Panc1 (cell line): Measurements from ENCODE around the gene GARIN5B. TPM values are rescaled to one million over a fixed set of nuclear protein-coding genes. Genes with fewer than 3 reads are reported as not detected.

Source experiments
- ATAC-seq: fragments of 200-7000 bp; cut with Tn5 transposase; 2 replicates; pipeline ENCODE4 v1.9.1; 2020; ENCODE audit warnings: mild to moderate bottlenecking, moderate library complexity
- BruUV-seq: library from RNA; stranded (reverse); fragments of 400-500 nt; replicated peaks from 2 replicates; lab custom pipeline; 2021; lab: Mats Ljungman, UMichigan
- CTCF ChIA-PET: fragments of 300-600 bp; sonication (Branson Sonifier 250); formaldehyde crosslinking; loops from one replicate; lab custom pipeline; 2022; ENCODE audit warnings: antibody characterized with exemption; lab: Charles Lee
- POLR2A ChIA-PET: fragments of 300-600 bp; sonication (Branson Sonifier 250); formaldehyde crosslinking; loops from one replicate; lab custom pipeline; 2022; ENCODE audit warnings: antibody characterized with exemption; lab: Charles Lee
- DNase-seq: peaks from one replicate; pipeline ENCODE4 v3.0.0-alpha.2; 2010; ENCODE audit warnings: low read depth, low spot score
- H3K27ac ChIP-seq: 2 replicates; pipeline ENCODE4 v1.5.1; 2011; ENCODE audit warnings: mild to moderate bottlenecking, low read length, inconsistent platforms
- H3K27me3 ChIP-seq: fragments of 200-500 bp; sonication (Bioruptor generic); 2 replicates; pipeline ENCODE4 v1.6.0; 2014; ENCODE audit warnings: low read length, inconsistent platforms; ENCODE audit not compliant: control insufficient read depth, insufficient read depth
- H3K36me3 ChIP-seq: fragments of 200-500 bp; sonication (Bioruptor generic); 2 replicates; pipeline ENCODE4 v1.5.1; 2014; ENCODE audit warnings: inconsistent platforms, mild to moderate bottlenecking, low read length, moderate library complexity; ENCODE audit not compliant: control insufficient read depth, insufficient read depth
- H3K4me1 ChIP-seq: 2 replicates; pipeline ENCODE4 v1.5.1; 2011; ENCODE audit warnings: inconsistent platforms, mild to moderate bottlenecking, low read length, moderate library complexity; ENCODE audit not compliant: control insufficient read depth, insufficient read depth
- H3K4me3 ChIP-seq, 2 experiments: 2 replicates each; pipeline ENCODE4 v1.5.1; 2011 to 2012; ENCODE audit warnings: low read depth in 2 of 2, low read length in 2 of 2, mild to moderate bottlenecking in 2 of 2, inconsistent platforms in 1 of 2, moderate library complexity in 1 of 2
- H3K9me3 ChIP-seq: fragments of 200-500 bp; sonication (Bioruptor generic); 2 replicates; pipeline ENCODE4 v1.5.1; 2014; ENCODE audit warnings: low read depth, mild to moderate bottlenecking, inconsistent platforms, low read length, moderate library complexity; ENCODE audit not compliant: control insufficient read depth, insufficient read depth
- POLR2AphosphoS5 ChIP-seq: IDR thresholded peaks from 2 replicates; pipeline ENCODE4 v1.6.1; 2012; ENCODE audit warnings: mild to moderate bottlenecking, low read depth, low read length, moderate library complexity
- SIN3A ChIP-seq: IDR thresholded peaks from 2 replicates; pipeline ENCODE4 v1.6.1; 2012; ENCODE audit warnings: low read depth, mild to moderate bottlenecking, low read length, moderate library complexity, borderline replicate concordance; ENCODE audit not compliant: insufficient read depth
- TCF7L2 ChIP-seq: IDR thresholded peaks from 2 replicates; pipeline ENCODE4 v1.6.1; 2011; ENCODE audit warnings: mild to moderate bottlenecking, low read depth, low read length, inconsistent platforms
- in situ Hi-C: cut with HindIII; loops from 2 replicates; pipeline ENCODE4 v1.10.0; 2016; ENCODE audit warnings: low sequenced_read_pairs, low pct_unique_long_range_greater_than_20kb
- intact Hi-C: fragments of 100-400 bp; cut with micrococcal nuclease; formaldehyde crosslinking; loops from one replicate; pipeline ENCODE4 v1.10.0; 2022; ENCODE audit not compliant: unreplicated experiment
- total RNA-seq: library from RNA; stranded (reverse); gene quantifications from one replicate; pipeline ENCODE4 v1.2.1, GENCODE V29; 2021; ENCODE audit not compliant: unreplicated experiment
- TF ChIP-seq, protein P1 (sequence below), 2 experiments: IDR thresholded peaks; 2 replicates each; pipeline ENCODE4 v1.6.1; 2011 to 2012; ENCODE audit warnings: low read depth in 2 of 2, control low read depth in 1 of 2, low read length in 1 of 2, mild to moderate bottlenecking in 1 of 2, moderate library complexity in 1 of 2; ENCODE audit not compliant: insufficient read depth in 1 of 2
- TF ChIP-seq, protein P2 (sequence below): fragments of 450-650 bp; IDR thresholded peaks from 2 replicates; pipeline ENCODE4 v1.5.1; 2017; ENCODE audit warnings: mild to moderate bottlenecking

GARIN5B gene
- total RNA-seq, 1 experiment from 2014 or later = not detected

DNA sequence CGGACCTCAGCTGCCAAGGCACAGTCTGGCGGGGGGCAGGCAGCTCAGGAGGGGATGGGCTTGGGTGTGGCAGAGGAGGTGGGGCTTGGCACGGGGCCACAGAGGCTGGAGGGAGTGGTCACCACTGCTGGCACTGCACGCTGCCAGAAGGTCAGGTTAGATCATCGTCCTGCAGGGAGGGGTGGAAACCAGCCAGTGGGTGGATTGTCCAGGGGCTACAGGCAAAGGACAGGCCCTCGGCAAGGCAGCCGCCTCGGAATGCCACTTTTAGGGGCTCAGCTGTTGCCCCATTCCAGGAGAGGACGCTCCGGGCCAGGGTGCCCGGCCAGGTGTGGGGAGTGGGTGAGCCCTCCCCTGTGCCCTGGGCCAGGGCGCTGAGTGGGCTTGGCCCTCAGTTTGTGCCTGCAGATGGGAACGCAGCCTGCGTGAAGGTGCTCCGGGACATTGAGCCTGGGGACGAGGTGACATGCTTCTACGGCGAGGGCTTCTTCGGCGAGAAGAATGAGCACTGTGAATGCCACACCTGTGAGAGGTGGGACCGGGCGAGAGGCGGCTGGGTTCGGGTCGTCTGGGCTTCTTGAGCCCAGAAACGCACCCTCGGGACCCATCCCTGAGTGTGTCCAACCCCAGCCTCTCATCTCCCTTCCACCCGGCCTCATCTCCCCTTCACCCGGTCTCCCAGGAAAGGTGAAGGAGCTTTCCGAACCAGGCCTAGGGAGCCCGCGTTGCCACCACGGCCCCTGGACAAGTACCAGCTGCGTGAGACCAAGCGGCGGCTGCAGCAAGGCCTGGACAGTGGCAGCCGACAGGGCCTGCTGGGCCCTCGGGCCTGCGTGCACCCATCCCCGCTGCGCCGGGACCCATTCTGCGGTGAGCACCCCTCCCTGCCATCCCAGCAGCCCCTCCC lies 17.0 kb downstream of the GARIN5B start:
- Histone ChIP-seq H3K27me3 (no peaks in the 10 kb centered on the region), H3K9me3 (no peaks in the 10 kb centered on the region), H3K4me3 (no peak overlapping the region), H3K27ac (no peak overlapping the region), H3K36me3 (no peaks in the 10 kb centered on the region), H3K4me1 (peaks cover 15% of the 10 kb centered on the region)
- ChIA-PET CTCF (interaction anchor here (0.6 kb wide), 1 partner anchor 121 kb away, joined by 4 read pairs; no protein-coding TSS in a partner anchor), POLR2A (interaction anchor here (0.6 to 0.7 kb wide), 2 partner anchors 15 to 1590 kb away, joined by 3 to 15 read pairs; no protein-coding TSS in a partner anchor)
- TF ChIP-seq TCF7L2 (no peak), SIN3A (no peak), POLR2AphosphoS5 (no peak)
- TF ChIP-seq, protein P1, sequence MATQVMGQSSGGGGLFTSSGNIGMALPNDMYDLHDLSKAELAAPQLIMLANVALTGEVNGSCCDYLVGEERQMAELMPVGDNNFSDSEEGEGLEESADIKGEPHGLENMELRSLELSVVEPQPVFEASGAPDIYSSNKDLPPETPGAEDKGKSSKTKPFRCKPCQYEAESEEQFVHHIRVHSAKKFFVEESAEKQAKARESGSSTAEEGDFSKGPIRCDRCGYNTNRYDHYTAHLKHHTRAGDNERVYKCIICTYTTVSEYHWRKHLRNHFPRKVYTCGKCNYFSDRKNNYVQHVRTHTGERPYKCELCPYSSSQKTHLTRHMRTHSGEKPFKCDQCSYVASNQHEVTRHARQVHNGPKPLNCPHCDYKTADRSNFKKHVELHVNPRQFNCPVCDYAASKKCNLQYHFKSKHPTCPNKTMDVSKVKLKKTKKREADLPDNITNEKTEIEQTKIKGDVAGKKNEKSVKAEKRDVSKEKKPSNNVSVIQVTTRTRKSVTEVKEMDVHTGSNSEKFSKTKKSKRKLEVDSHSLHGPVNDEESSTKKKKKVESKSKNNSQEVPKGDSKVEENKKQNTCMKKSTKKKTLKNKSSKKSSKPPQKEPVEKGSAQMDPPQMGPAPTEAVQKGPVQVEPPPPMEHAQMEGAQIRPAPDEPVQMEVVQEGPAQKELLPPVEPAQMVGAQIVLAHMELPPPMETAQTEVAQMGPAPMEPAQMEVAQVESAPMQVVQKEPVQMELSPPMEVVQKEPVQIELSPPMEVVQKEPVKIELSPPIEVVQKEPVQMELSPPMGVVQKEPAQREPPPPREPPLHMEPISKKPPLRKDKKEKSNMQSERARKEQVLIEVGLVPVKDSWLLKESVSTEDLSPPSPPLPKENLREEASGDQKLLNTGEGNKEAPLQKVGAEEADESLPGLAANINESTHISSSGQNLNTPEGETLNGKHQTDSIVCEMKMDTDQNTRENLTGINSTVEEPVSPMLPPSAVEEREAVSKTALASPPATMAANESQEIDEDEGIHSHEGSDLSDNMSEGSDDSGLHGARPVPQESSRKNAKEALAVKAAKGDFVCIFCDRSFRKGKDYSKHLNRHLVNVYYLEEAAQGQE (IDR thresholded peaks at IDR 0.05; ENCODE audit: insufficient read depth in 1 of 2, low read depth in 2 of 2, low read length in 1 of 2) = no peak
- 0 out of 2 replicates have a peak, but pooled peaks have one; percentile 2 for ATAC-seq
- DNase-seq = no peak
- in situ Hi-C loops = no loop called here
- intact Hi-C loops = no loop called here
- BruUV-seq = no TSS peak

DNA sequence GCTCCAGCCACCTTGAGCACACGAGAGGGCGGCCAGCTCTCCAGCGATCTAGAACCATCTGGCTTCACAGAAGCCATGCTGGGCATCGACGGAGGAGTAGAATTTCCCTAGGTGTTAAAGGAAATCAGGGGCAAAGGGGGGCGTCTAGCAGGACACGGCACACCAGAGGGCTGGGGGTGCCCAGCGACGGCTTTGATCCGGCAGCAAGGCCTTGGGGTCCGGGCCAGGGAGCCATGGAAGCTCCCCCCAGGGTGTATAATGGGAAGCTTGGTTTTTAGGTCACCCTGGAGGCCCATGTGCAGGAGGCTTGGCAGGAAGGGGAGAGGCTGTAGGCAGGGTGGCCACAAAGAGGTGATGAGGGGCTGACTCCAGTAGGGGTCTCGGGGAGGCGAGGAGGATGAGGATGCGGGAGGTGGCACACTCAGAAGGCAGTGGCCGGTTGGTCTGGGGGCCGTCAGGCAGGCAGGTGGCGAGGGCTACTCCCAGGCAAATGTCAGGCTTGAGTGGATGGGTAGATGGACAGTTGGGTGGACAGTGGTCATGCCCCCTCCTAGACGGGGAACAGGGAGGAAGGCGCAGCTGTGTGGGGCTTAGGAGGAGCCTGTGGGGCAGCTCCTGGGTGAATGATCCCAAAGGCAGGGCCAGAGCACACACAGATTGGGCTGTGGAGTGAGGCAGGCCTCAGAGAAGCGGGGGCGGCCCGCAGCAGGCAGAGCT lies 17.8 kb downstream of the GARIN5B start:
- no peak for DNase-seq
- no peaks in the 10 kb centered on the region for H3K27me3 ChIP-seq
- in situ Hi-C loops (no loop called here), intact Hi-C loops (no loop called here)
- no TSS peak for BruUV-seq
- peaks cover 18% of the 10 kb centered on the region for H3K4me1 ChIP-seq
- no peak overlapping the region for H3K4me3 ChIP-seq
- CTCF ChIA-PET = no interaction called here
- no peak for ATAC-seq
- POLR2A ChIA-PET = interaction anchor here (0.5 kb wide), 1 partner anchor 53 kb away, joined by 3 read pairs; no protein-coding TSS in a partner anchor
- H3K9me3 ChIP-seq = no peaks in the 10 kb centered on the region
- H3K36me3 ChIP-seq = no peaks in the 10 kb centered on the region
- H3K27ac ChIP-seq = no peak overlapping the region
- TF ChIP-seq, protein P1 (IDR thresholded peaks at IDR 0.05; ENCODE audit: insufficient read depth in 1 of 2, low read depth in 2 of 2, low read length in 1 of 2) = no peak
- TF ChIP-seq, protein P2, sequence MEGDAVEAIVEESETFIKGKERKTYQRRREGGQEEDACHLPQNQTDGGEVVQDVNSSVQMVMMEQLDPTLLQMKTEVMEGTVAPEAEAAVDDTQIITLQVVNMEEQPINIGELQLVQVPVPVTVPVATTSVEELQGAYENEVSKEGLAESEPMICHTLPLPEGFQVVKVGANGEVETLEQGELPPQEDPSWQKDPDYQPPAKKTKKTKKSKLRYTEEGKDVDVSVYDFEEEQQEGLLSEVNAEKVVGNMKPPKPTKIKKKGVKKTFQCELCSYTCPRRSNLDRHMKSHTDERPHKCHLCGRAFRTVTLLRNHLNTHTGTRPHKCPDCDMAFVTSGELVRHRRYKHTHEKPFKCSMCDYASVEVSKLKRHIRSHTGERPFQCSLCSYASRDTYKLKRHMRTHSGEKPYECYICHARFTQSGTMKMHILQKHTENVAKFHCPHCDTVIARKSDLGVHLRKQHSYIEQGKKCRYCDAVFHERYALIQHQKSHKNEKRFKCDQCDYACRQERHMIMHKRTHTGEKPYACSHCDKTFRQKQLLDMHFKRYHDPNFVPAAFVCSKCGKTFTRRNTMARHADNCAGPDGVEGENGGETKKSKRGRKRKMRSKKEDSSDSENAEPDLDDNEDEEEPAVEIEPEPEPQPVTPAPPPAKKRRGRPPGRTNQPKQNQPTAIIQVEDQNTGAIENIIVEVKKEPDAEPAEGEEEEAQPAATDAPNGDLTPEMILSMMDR = no peak
- TF ChIP-seq POLR2AphosphoS5 (no peak), TCF7L2 (no peak), SIN3A (no peak)
